Fibroblast of lung (primary cell): Measurements from ENCODE around the gene ATRNL1. TPM values are rescaled to one million over a fixed set of nuclear protein-coding genes. Genes with fewer than 3 reads are reported as not detected.

ENCODE experiments used
- DNase-seq, 2 donors: peaks; one replicate each; pipeline versions ENCODE4 v3.0.0 to v3.0.0-alpha.2; 2010; ENCODE audit warnings: low read depth in 2 of 2
- H2AFZ ChIP-seq: 2 replicates; pipeline ENCODE4 v1.5.1; 2012; ENCODE audit warnings: low read length, control low read depth, inconsistent platforms
- H3K27ac ChIP-seq: 2 replicates; pipeline ENCODE4 v1.5.1; 2011; ENCODE audit warnings: low read length, control low read depth; ENCODE audit not compliant: insufficient read depth
- H3K27me3 ChIP-seq: 2 replicates; pipeline ENCODE4 v1.5.1; 2011; ENCODE audit warnings: mild to moderate bottlenecking, low read length; ENCODE audit not compliant: control insufficient read depth, insufficient read depth
- H3K36me3 ChIP-seq: 2 replicates; pipeline ENCODE4 v1.5.1; 2011; ENCODE audit warnings: low read length; ENCODE audit not compliant: control insufficient read depth, insufficient read depth
- H3K4me1 ChIP-seq: 2 replicates; pipeline ENCODE4 v1.5.1; 2011; ENCODE audit warnings: low read length; ENCODE audit not compliant: control insufficient read depth, insufficient read depth; ENCODE audit errors: extremely low read depth
- H3K4me2 ChIP-seq: 2 replicates; pipeline ENCODE4 v1.5.1; 2011; ENCODE audit warnings: low read length, control low read depth; ENCODE audit not compliant: insufficient read depth; ENCODE audit errors: extremely low read depth
- H3K4me3 ChIP-seq, 4 experiments: fragments of 200-600 bp in 1 of 4; sonication (generic) in 1 of 4; replicated peaks in 1 of 4; 2 replicates each; pipeline ENCODE4 v1.5.1; 2011 to 2016; ENCODE audit warnings: low read length in 4 of 4, low read depth in 3 of 4, mild to moderate bottlenecking in 3 of 4, control low read depth in 2 of 4, inconsistent platforms in 1 of 4, mixed read lengths in 1 of 4; ENCODE audit not compliant: insufficient read depth in 1 of 4; ENCODE audit errors: control extremely low read depth in 1 of 4
- H3K79me2 ChIP-seq: 2 replicates; pipeline ENCODE4 v1.5.1; 2012; ENCODE audit warnings: mild to moderate bottlenecking, low read length, inconsistent platforms; ENCODE audit not compliant: control insufficient read depth, insufficient read depth
- H3K9ac ChIP-seq: 2 replicates; pipeline ENCODE4 v1.5.1; 2011; ENCODE audit warnings: mild to moderate bottlenecking, low read length, control low read depth; ENCODE audit not compliant: insufficient read depth
- H3K9me3 ChIP-seq: 2 replicates; pipeline ENCODE4 v1.5.1; 2012; ENCODE audit warnings: low read depth, low read length; ENCODE audit not compliant: control insufficient read depth, insufficient read depth
- H4K20me1 ChIP-seq: 2 replicates; pipeline ENCODE4 v1.5.1; 2011; ENCODE audit warnings: low read length; ENCODE audit not compliant: control insufficient read depth, insufficient read depth; ENCODE audit errors: extremely low read depth
- CTCF ChIP-seq, 2 donors: IDR thresholded peaks in 1 of 2; conservative IDR thresholded peaks in 1 of 2; 1 replicate in 1 of 2; 2 replicates in 1 of 2; pipeline ENCODE4 v1.5.1; 2011 to 2012; ENCODE audit warnings: low read length in 2 of 2, control low read depth in 1 of 2, inconsistent platforms in 1 of 2, low read depth in 1 of 2, mild to moderate bottlenecking in 1 of 2
- EZH2 ChIP-seq: IDR thresholded peaks from 2 replicates; pipeline ENCODE4 v1.5.1; 2012; ENCODE audit warnings: low read length, control low read depth, mild to moderate bottlenecking; ENCODE audit errors: missing control alignments
- polyA plus RNA-seq, 2 donors: library from polyadenylated mRNA; depleted of rRNA in 1 of 2; stranded (reverse) in 1 of 2; unstranded in 1 of 2; fragments of >200 nt; gene quantifications; 2 replicates each; pipeline ENCODE4 v1.2.1, GENCODE V29; 2011 to 2012; ENCODE audit warnings: missing spikeins in 1 of 2
- total RNA-seq: library from RNA; depleted of rRNA; stranded (reverse); fragments of >200 nt; gene quantifications from 2 replicates; pipeline ENCODE4 v1.2.1, GENCODE V29; 2014

Gene ATRNL1
- total and polyA plus RNA-seq, 2 donors (not counting 1 experiment from before 2014, with no cell fraction given) = 0.33 TPM

- Histone ChIP-seq H3K4me1 (no peaks in the 10 kb centered on the region), H3K9me3 (no peaks in the 10 kb centered on the region), H2AFZ (no peak overlapping the region), H3K4me2 (no peak overlapping the region), H3K27me3 (no peaks in the 10 kb centered on the region), H3K27ac (no peak overlapping the region), H3K79me2 (no peaks in the 10 kb centered on the region), H3K36me3 (no peaks in the 10 kb centered on the region), H4K20me1 (no peaks in the 10 kb centered on the region), H3K9ac (no peak overlapping the region), H3K4me3 (no peak overlapping the region)
- no peak for DNase-seq
- TF ChIP-seq EZH2 = no peak
- no peak for TF ChIP-seq CTCF (conservative IDR thresholded peaks at IDR 0.05 in 1 of 2, IDR thresholded peaks at IDR 0.05 in 1 of 2; ENCODE audit: low read depth in 1 of 2, low read length in 2 of 2)
Observed at GRCh38 chr10:115976342-115976741, 883.2 kb downstream of the ATRNL1 start.

GRCh38 chr10:115977855-115978254, 884.7 kb downstream of the ATRNL1 start:
- H4K20me1 ChIP-seq = no peaks in the 10 kb centered on the region
- H3K79me2 ChIP-seq = no peaks in the 10 kb centered on the region
- H3K27me3 ChIP-seq = no peaks in the 10 kb centered on the region
- no peak for DNase-seq
- H3K4me3 ChIP-seq = no peak overlapping the region
- no peaks in the 10 kb centered on the region for H3K9me3 ChIP-seq
- H2AFZ ChIP-seq = no peak overlapping the region
- H3K4me2 ChIP-seq = no peak overlapping the region
- no peak overlapping the region for H3K9ac ChIP-seq
- H3K36me3 ChIP-seq = no peaks in the 10 kb centered on the region
- TF ChIP-seq EZH2 = no peak
- TF ChIP-seq CTCF (conservative IDR thresholded peaks at IDR 0.05 in 1 of 2, IDR thresholded peaks at IDR 0.05 in 1 of 2; ENCODE audit: low read depth in 1 of 2, low read length in 2 of 2) = no peak
- no peak overlapping the region for H3K27ac ChIP-seq
- H3K4me1 ChIP-seq = no peaks in the 10 kb centered on the region

GRCh38 chr10:115979576-115979975, 886.4 kb downstream of the ATRNL1 start:
- Histone ChIP-seq H4K20me1 (no peaks in the 10 kb centered on the region), H3K9me3 (no peaks in the 10 kb centered on the region), H3K36me3 (no peaks in the 10 kb centered on the region), H3K27me3 (no peaks in the 10 kb centered on the region), H3K79me2 (no peaks in the 10 kb centered on the region), H2AFZ (no peak overlapping the region), H3K27ac (no peak overlapping the region), H3K9ac (no peak overlapping the region), H3K4me3 (no peak overlapping the region), H3K4me2 (no peak overlapping the region), H3K4me1 (no peaks in the 10 kb centered on the region)
- DNase-seq = no peak
- TF ChIP-seq EZH2 (no peak), CTCF (conservative IDR thresholded peaks at IDR 0.05 in 1 of 2, IDR thresholded peaks at IDR 0.05 in 1 of 2; ENCODE audit: low read depth in 1 of 2, low read length in 2 of 2) (no peak)
